Erythroblast (primary cell): Measurements from ENCODE around the gene FBXL13.

Source experiments
- GATA1 ChIP-seq: IDR thresholded peaks from 2 replicates; pipeline ENCODE4 v1.6.1; 2011; ENCODE audit warnings: low read depth, mild to moderate bottlenecking, control low read depth, low read length, moderate library complexity
- POLR2A ChIP-seq: IDR thresholded peaks from 2 replicates; pipeline ENCODE4 v1.6.1; 2011; ENCODE audit warnings: mild to moderate bottlenecking, low read length

GRCh38 chr7:102988088-102988487 is 86.5 kb downstream of the FBXL13 start:
- no peak for TF ChIP-seq POLR2A
- TF ChIP-seq GATA1, result no peak
